NCI-H82 treated with DMSO at 0.1 percent for 48 hours (cell line): Measurements from ENCODE around the gene BCAR3.

Source experiments
- DNase-seq: peaks from one replicate; lab custom pipeline; 2025; ENCODE audit not compliant: unreplicated experiment; lab: John Stamatoyannopoulos, UW

The BCAR3 gene

DNA sequence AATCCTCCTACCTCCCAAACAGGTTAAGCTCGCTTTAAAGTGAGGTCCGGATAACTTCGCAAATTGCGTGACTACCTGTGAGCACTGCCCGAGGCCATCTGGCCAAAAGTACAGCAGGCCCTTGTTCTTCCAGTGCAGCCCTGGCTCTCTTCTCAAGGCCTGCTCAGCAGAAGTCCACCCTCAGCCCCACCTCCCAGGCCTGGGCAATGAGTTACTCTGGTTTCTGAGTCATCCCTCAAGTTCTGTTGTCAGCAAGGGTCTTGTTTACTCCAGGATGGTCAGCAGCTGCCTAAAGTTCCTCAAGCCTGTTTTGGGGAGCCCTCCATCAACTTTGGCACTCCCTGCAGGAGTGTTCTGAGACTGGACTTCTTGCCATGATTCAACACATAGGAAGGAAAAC lies 101.7 kb downstream of the BCAR3 start:
- no peak for DNase-seq

DNA sequence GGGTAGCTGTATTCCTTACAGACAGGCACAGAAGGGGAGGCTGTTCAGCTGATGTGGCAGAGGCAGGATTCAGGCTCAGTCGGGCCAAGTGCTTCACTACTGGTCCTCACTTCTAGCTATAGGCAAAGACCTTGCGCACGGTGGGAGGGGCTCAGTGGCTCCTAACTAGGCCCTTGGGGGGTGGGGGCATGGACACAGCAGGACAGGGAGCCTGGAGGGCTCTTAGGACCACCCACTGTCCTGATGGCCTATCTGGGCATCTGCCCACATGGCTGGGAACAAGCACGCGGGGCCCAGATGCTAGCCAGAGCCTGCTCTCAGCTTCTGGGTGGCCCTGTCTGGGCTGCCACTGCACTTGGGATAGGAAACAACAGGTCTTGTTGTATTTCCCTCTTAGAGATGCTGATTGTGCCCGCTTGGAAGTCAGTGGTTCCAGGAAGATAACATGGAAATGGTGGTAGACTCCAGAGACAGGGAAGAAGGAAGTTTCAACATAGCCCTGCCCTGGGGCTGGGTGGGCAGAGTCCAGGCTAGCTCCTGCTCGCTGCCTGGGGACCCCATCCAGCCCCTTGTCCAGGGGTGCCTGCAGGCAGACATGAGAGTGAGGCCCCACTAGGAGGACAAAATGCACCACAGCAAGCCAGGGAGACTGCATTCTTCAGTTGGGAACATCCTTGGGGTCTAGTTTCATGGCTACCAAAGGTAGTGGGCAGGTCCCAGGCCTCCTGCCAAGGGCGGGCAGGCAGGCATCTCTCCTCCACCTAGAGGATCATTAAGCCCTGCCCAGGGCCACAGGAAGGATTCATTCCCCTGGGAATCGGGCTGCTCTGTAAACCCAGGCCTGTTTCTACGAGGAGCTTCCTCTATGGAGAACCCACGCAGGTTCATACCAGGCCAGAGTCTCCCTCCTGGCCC lies 102.5 kb downstream of the BCAR3 start:
- DNase-seq: no peak

DNA sequence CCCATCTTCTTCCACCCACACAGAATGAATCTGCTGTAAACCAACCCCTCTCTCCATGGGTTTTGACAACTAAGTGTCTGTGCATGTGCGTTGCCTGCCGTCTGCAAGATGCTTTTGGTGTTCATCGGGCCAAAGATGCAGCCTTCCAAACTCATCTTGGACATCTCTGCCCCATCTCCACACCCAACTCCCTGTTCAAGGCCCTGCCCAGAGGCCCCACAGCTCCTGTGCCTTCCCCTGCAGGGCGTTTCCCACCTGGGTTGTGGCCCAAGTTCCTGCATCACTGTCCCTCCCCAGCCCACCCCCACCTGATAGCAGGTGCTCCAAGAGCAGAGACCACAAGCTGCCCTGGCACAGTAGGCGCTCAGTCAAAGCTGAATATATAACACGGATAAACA lies 103.2 kb downstream of the BCAR3 start:
- DNase-seq: no peak

DNA sequence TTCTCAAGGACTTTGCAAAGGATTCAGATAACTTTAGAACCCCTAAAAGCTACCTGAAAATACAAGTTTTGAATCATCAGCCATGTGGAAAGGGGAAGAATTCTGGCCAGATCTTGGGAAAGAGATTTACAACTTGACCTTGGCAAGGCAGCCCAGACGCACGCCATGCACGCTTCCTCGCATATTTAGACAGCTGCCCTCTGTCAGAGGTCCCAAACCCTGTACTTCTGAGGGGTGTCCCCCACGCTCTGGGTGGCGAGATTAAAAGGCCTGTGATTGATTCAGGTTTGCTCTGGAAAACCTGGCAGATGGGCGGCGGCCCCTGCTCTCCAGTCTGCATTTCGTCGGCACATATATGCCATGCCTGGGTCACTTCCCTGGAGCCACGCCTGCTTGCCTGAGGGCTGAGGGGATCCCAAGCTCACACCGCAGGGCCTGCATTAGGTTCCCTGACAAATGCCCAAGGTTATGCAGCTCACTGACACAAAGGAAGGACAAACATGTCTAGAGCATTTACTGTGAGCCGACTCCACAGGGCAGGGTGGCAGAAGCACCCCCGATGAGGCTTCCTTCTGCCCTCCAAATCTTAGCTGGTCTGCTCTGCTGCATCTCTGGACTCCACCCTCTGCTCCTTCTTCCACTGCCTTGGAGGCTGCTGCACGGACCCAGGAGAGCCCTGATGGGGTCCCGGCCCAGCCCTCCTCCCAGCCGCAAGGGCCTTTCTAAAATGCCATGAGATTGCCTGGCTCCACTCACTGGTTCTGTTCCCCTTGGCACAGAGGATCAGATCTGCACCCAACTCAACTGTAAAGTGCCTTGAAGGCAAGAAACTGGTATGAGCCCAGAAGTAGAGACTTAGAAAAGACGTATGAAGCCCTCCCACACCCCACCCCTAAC lies 103.9 kb downstream of the BCAR3 start:
- no peak for DNase-seq

DNA sequence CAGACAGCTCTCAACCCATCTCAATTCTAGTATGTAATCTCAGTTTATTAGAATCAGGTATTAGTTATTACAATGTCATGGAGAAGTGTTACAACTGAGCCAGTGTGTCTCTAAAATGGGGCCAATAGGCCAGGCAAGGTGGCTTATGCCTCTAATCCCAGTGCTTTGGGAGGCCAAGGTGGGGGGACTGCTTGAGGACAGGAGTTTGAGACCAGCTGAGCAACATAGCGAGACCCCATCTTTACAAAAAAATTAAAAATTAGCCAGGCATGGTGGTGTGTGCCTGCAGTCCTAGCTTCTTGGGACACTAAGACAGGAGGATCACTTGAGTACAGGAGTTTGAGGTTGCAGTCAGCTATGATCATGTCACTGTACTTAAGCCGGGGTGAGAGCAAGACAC lies 104.9 kb downstream of the BCAR3 start:
- DNase-seq: no peak

DNA sequence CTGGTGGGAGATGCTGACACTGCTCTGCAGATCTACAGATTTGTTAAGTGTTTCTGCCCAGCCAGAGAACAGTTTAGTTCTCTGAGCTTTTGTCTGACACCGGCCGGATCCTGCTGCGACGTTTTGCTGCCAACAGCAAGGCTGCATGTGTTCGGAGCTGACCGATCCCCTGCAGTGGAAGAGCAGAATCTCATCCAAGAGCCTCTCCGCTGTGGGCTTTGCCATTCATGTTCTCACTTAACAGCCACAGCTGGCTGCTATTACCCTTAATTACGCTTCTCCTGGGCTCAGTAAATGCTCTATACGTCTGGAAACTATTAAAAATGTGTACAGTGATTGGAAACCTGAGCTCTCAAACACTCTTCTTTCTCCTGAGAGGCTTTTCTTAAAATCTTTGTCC lies 105.3 kb downstream of the BCAR3 start:
- DNase-seq: no peak

DNA sequence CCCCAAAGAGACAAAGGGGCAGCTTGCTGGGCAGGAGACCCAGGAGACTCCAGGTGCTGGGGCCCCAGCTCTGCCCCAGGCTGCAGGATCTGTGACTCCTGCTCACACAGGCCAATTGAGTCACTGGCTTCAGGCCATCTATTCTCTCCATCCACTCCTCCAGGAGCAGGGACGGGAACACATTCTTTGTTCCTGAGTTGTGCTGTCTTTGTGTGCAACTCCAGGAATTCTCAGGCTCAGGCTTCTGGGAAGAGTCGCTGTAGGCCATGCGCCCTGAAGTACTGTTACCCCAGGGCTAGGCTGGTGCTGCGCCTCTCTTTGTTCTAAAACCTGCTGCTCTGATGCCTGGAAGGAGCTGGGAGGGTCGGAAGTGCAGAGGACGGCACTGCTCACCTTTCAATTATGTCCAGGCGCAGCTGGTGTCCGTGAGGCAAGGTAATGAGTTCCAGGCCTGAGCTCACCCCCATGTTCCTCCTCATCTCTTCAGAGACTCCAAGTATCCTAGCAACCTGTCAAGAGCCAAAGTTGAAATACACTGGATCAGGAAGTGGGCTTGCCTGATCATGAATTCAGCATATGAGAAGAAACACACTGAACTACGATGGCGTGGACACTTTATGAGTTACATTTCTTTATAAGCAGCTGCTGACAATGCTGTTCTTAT lies 105.9 kb downstream of the BCAR3 start:
- no peak for DNase-seq

DNA sequence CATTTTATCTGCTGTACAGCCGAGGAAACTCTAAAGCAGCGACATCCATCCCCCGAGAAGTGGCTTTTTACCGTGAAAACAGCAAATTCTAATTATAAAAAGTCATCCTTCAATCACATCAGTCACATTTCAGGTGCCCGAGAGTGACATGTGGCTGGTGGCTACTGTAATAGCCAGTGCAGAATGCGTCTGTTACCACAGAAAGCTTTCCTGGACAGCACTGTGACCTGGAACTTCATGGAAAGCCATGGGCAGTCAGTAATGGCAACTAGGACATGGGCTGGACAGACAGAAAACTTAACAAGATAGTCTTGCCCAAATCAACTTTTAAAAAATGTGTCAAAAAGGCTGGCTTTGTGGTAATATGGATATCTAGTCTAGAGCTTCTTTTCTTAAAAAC lies 106.6 kb downstream of the BCAR3 start:
- DNase-seq: no peak

DNA sequence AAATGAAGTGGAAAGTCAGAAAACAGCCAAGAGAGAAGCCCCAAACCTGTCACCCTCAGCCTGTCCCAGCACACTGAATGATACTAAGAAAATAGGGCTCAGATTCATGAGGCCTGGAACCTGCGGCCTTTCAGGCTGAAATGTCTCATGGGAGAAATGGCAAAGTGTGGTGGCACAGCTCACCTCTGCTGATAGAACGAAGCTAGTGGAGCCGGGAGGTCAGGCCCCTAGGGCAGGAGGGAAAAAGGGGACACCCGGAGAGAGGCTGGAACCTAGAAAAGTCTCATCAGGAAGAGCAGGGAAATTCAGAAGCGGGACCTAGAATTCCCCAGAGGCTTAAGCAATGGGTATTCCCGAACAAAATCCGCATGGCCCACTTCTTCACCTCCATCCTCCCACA lies 107.1 kb downstream of the BCAR3 start:
- no peak for DNase-seq

DNA sequence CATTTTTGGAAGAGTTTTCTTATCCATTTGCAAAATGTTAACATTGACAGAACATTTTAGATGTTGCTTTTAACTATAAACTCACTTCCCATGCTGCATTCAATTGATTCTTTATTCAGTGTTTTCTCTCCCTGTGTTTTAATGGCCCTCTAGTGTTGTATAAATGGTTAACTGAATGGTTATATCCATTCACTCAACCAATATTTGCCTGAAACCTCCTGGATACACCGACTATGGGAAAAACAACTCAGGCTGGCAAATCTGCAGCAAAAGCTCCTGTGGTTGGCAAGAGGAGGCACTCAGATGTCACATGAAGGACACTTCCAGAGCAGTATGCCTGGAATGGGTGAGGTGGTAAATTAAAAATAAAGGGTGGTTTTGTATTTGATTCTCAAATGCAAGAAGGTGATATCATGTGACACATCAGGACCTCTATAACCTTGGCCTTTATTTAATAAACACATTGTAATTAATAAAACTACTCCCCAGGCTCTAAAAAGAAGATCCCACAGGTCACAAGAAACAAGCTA lies 107.6 kb downstream of the BCAR3 start:
- no peak for DNase-seq

DNA sequence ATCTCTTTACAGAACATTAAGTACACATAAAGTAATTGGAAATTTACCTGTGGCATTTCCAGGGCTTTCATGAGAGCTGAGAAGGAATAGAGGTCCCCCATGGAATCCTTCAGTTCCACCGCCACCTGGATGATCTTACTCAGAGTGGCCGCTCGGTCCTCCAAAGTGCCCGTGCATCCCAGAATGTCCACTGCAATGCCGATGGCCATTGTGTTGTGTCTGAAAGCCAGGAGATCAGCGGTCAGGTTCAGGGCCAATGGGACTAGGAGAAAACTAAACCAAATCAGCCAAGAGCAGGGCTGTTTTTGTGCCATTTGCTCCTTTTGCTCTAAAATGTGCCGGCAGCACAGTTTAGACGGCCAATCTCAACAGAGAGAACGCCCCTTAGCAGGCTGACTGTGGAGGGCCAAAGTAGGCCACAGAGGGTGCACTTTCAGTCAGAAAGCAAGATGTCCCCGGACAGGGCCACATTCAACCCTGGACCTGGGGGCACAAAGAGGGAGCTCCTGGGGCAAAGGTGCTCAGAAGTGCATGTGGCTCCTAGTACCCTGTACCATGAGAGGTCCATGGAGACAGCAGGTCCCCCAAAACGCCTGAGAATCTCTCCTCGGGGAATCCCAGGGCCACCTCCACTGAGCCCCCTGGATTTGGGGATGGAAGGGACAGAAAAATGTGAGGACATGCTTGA lies 109.9 kb downstream of the BCAR3 start:
- no peak for DNase-seq

DNA sequence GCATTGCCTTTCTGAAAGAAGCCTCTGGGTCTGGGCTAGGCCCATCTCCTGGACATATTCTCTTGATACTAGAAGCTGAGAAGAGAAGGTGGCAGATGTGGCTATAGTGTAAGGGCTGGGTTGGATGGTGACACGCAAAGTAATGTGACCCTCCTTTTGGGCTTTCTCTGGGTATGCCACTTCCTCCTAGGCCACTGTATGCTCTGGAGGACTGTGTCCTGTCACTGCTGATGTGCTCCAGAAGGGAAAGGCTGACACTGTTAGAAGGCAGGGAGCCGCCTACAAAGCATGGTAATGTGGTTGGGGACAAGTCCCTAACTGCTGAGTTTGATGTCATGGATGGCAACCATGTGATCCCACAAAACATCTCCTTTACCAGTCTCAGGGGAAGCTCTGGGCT lies 112.1 kb downstream of the BCAR3 start:
- no peak for DNase-seq

DNA sequence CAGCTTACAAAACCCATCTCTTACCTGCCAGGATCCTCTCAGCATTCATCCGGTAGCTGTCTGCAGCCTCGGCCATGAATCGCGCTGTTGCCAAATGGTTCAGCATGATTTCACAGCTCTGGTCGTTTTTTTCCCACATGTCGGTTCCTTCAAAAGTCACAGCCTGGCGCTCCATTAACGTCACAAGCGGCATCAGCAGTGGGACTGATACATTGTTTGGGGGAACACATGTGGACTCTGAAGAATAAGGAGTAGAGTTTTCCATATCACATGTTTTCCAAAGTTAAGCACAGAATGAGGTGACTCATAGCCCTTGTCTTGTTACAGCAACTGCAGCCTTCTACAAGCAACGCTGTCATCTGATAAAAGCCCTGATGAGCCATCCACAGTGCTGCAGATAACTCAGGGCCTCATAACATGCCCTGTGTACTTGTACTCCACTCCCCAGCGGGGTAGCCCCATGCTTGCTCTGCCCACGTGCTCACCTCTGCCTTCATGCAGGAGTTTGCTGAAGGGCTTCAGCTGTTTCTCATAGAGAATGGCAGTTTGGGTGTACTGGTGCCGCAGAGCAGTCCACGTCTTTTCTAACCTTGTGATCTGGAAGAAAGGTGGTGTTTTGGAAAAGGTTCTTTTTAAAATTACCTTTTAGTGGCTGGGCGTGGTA lies 114.2 kb downstream of the BCAR3 start:
- no peak for DNase-seq

DNA sequence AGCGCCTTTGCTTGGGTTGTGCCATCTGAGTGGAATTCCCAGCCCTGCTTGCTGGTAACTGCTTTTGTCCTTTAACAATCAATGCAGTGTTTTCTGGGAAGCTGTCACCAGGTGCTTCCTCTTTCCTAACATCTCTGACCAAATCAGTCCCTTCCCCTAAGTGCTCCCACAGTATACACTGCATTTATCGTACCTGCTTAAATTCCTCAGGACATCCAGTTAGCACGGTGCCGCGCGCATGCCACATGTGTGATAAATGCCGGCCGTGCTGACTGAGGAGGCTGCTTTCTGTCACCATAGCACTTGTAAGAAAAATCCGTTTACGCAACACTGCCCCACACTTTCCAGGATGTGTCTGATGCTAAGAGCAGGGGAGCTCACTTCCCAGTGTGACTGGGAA lies 115.4 kb downstream of the BCAR3 start:
- no peak for DNase-seq

DNA sequence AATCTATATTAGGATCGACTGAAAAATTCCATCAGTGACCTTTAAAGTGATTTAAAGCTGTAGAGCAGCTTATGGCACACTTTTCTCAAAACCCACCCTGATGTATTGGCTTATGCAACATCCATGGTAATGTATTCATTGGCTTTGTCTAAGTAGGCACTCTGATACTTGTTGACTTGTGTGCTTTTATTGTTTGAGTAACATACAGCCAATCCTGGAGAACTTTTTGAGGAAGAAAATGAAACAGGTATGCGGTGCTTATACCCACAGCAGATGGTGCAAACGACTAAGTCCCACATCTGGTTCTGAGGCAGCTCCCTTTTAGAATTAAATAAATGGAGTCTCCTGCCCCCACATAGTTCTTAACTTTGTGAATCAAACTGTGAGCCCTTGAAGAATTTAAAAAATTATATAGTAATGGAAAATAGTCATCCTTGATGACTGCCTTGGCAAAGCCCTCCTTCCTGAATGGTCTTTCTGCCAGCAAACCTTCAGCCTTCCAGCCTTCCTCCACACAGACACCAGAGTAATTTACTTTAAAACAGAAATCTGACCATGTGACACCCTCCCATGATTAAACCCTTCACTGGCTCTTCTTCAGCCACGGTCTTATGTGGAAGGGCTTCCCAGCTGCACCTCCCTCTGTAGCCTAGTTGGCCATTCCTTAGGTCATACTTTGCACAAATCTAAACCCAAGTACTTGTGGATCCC lies 116.0 kb downstream of the BCAR3 start:
- DNase-seq: no peak

DNA sequence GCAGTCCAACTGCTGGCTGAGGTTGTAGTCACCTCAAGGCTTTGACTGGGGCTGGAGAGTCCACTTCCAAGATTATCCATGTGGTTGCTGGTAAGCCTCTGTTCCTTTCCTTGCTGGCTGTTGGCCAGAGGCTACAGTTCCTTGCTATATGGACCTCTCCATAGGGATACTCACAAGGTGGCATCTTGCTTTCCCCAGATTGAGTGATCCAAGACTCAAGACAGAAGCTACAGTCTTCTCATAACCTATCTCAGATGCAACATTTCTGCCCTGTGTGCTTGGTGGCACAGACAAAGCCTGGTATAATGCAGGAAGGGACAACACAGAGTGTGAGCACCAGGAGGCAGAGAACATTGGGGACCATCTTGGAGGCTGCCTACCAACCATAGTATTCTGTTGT lies 121.9 kb downstream of the BCAR3 start:
- DNase-seq: no peak

DNA sequence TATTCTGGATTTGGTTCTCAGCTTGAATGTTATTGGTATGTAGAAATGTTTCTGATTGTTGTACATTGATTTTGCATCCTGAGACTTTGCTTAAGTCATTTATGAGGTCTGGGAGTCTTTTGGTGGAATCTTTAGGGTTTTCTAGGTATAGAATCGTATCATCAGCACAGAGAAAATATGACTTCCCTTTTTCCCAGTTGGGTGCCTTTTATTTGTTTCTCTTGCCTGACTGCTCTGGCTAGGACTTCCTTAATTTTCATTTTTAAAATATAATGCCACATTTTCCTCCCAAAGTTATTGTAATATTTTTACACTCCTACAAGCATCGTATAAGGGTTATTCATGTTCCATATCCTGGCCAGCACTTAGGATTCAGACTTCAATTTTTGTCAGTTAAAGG lies 122.6 kb downstream of the BCAR3 start:
- no peak for DNase-seq

DNA sequence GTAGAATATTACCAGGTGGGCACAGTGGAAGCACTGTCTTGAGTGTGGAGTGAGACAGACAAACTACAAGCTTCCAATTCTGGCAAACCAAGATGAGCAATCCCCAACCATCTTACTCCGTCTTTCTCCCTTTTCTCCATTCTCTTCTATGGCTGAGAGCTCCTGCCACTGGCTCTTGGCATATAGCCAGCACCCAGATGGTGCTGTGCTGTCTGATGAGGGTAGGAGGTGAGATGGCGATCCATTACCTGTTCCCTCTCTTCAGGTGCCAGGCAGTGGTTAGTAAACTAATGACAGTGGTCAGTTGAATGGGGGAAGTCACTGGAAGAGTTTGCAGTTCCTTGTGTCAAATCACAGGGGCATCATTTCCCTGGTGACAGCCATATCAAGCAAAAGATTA lies 125.3 kb downstream of the BCAR3 start:
- DNase-seq: peak; percentile 47
